GM12892 (cell line): Measurements from ENCODE around the gene UVRAG.

Experiments
- POLR2A ChIP-seq: IDR thresholded peaks from 2 replicates; pipeline ENCODE4 v1.6.1; 2011; ENCODE audit warnings: low read depth, low read length, control low read depth
- POLR2AphosphoS5 ChIP-seq: IDR thresholded peaks from 2 replicates; pipeline ENCODE4 v1.6.1; 2011; ENCODE audit warnings: low read depth, low read length, control low read depth
- TAF1 ChIP-seq: IDR thresholded peaks from 2 replicates; pipeline ENCODE4 v1.6.1; 2011; ENCODE audit warnings: low read depth, mild to moderate bottlenecking, control low read depth, low read length, borderline replicate concordance

DNA sequence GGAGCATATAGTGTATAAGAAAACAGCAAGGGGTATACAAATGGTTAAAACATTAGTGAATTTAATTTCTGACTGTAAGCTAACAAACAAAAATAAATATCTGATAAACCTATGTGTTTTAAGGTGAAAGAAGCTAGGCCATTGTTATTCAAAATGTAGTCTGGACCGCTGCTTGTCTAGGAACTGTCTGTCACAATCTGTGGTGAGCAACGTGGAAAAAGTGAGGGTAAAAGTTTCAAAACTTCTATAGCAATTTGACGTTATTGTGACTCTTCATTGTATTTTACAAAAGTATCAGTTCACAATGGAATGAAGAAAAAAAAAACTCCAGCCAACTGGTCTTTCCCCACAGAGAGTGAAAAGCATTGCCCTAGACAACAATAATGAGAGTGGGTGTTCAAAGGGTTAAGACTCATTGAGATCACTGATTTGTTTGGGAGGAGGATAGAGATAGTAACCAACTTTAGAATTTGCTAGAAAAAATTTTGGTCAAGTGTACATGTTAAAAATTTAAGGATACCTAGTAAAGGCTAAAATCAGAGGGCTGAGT lies 79.1 kb downstream of the UVRAG start:
- TF ChIP-seq POLR2AphosphoS5 = no peak
- TF ChIP-seq POLR2A = no peak
- TF ChIP-seq TAF1 = no peak
